ENCODE measurements around the gene EXOC3. TPM values are rescaled to one million over a fixed set of nuclear protein-coding genes. Genes with fewer than 3 reads are reported as not detected.

Gene EXOC3
- total and polyA plus RNA-seq, 10 of the 15 experiments (the other 5 are each of a cell fraction or from before 2014, with no cell fraction given) = 1.6 to 53.0 (median 27.9) TPM

GRCh38 chr5:424301-425110 is 18.5 kb upstream of the EXOC3 start:
- Histone ChIP-seq H2AFZ (ENCODE audit: control insufficient read depth, low read depth, low read length) (peak overlapping the region; percentile 38), H3K79me2 (ENCODE audit: control insufficient read depth, insufficient read depth, low read length) (no peaks in the 10 kb centered on the region; the same call in none of the 2 replicates), H3K4me3 (no peak overlapping the region), H3K36me3 (ENCODE audit: control insufficient read depth in 2 of 2, insufficient read depth in 2 of 2, low read length in 1 of 2) (peaks cover 0 to 19% of the 10 kb centered on the region in 2 experiments; a peak in 3 of 4 replicates), H3K9me3 (replicated peaks; ENCODE audit: control insufficient read depth, insufficient read depth, low read length) (no peaks in the 10 kb centered on the region), H4K20me1 (ENCODE audit: control insufficient read depth, insufficient read depth) (no peaks in the 10 kb centered on the region), H3K27me3 (replicated peaks in 1 of 2; ENCODE audit: control insufficient read depth in 2 of 2, insufficient read depth in 2 of 2, low read length in 1 of 2) (no peaks in the 10 kb centered on the region), H3K27ac (ENCODE audit: control insufficient read depth, insufficient read depth) (peak overlapping the region; percentile 99), H3K4me2 (ENCODE audit: control insufficient read depth, insufficient read depth) (peak overlapping the region; percentile 69), H3K9ac (ENCODE audit: control insufficient read depth, insufficient read depth, low read length) (peak overlapping the region; percentile 65), H3K4me1 (ENCODE audit: control insufficient read depth, insufficient read depth, low read length) (peaks cover 22% of the 10 kb centered on the region)
- ATAC-seq (peak; percentile 93), FAIRE-seq (peak; percentile 92), DNase-seq (ENCODE audit: low read depth, low spot score) (peak; percentile 82)
- ChIA-PET SMC1A (ENCODE audit: uncharacterized antibody, unreplicated experiment) (interaction anchor here (0.7 to 3.7 kb wide), 15 partner anchors 11 to 143 kb away, joined by 3 to 18 read pairs (median 4); no protein-coding TSS in a partner anchor), POLR2A (interaction anchor here (0.5 to 2.3 kb wide), 14 partner anchors 15 to 230 kb away, joined by 3 to 10 read pairs (median 4); partner anchors contain the start of gene PDCD6), CTCF (interaction anchor here (0.7 to 2.7 kb wide), 18 partner anchors 10 to 236 kb away, joined by 3 to 39 read pairs (median 4); partner anchors contain the start of gene AHRR), RAD21 (ENCODE audit: unreplicated experiment) (interaction anchor here (0.6 to 3.7 kb wide), 18 partner anchors 10 to 236 kb away, joined by 3 to 49 read pairs (median 5); partner anchors contain the start of gene AHRR)
- in situ Hi-C loops (cut with MboI) = no loop called here
- 6% methylated on average over 11 of the region's 11 CpGs for WGBS (ENCODE audit: insufficient coverage, insufficient replicate concordance, low lambda C conversion rate, missing lambda C conversion rate)
- BruUV-seq (replicated peaks) = no TSS peak
- intact Hi-C loops (cut with micrococcal nuclease; ENCODE audit: unreplicated experiment) = loop anchor here (2.0 kb wide), 1 partner anchor 56 kb away; no protein-coding TSS in a partner anchor
- TF ChIP-seq EP300 (IDR thresholded peaks at IDR 0.05; ENCODE audit: borderline replicate concordance in 1 of 2, control insufficient read depth in 1 of 2, low read depth in 2 of 2, low read length in 2 of 2) = peak; percentile 51 to 64; a peak in 2 of 4 replicates
- peak; percentile 53; the same call in 1 of the 2 replicates for TF ChIP-seq MXI1 (IDR thresholded peaks at IDR 0.05; ENCODE audit: low read depth, low read length)
- peak; percentile 13 for TF ChIP-seq USF1 (IDR thresholded peaks at IDR 0.05; ENCODE audit: borderline replicate concordance, extremely low read length, insufficient read depth, low read depth, low read length)
- TF ChIP-seq BCL3 (IDR thresholded peaks at IDR 0.05; ENCODE audit: borderline replicate concordance, insufficient read depth, low read depth, low read length, poor library complexity, severe bottlenecking) = peak; percentile 28
- TF ChIP-seq RUNX3 (IDR thresholded peaks at IDR 0.05; ENCODE audit: low read length) = peak; percentile 86
- peak; percentile 55 for TF ChIP-seq MEF2B (IDR thresholded peaks at IDR 0.05; ENCODE audit: partially characterized antibody, poor library complexity, severe bottlenecking)
- TF ChIP-seq ZNF622 (IDR thresholded peaks at IDR 0.05) = no peak
- TF ChIP-seq POLR2A (IDR thresholded peaks at IDR 0.05; ENCODE audit: low read depth, low read length) = peak; percentile 63; the same call in 1 of the 2 replicates
- TF ChIP-seq PAX5 (IDR thresholded peaks at IDR 0.05; ENCODE audit: borderline replicate concordance, low read depth, low read length) = no peak
- no peak for TF ChIP-seq HDAC6 (IDR thresholded peaks at IDR 0.05; ENCODE audit: unreplicated experiment)
- TF ChIP-seq EGR1 (IDR thresholded peaks at IDR 0.05; ENCODE audit: borderline replicate concordance in 1 of 2, low read depth in 2 of 2, low read length in 2 of 2) = peak in 1 of 2 experiments; percentile 27; a peak in 1 of 3 replicates
- no peak for TF ChIP-seq SIN3A (IDR thresholded peaks at IDR 0.05; ENCODE audit: low read depth, low read length)
- TF ChIP-seq PAX8 (IDR thresholded peaks at IDR 0.05) = 0 out of 2 replicates have a peak, but pooled peaks have one; percentile 52
- peak; percentile 47 for TF ChIP-seq RAD51 (IDR thresholded peaks at IDR 0.05)
- TF ChIP-seq MTA2 (IDR thresholded peaks at IDR 0.05; ENCODE audit: low read depth) = peak; percentile 79
- peak; percentile 30 to 41; a peak in 1 of 4 replicates for TF ChIP-seq BHLHE40 (IDR thresholded peaks at IDR 0.05; ENCODE audit: borderline replicate concordance in 1 of 2, low read depth in 2 of 2, low read length in 1 of 2)
- TF ChIP-seq MLLT1 (IDR thresholded peaks at IDR 0.05) = peak; percentile 52; the same call in 1 of the 2 replicates
- no peak for TF ChIP-seq ZZZ3 (IDR thresholded peaks at IDR 0.05; ENCODE audit: control insufficient read depth, insufficient read length, low read depth)
